Lower leg skin (tissue), 4 donors: ENCODE data around the gene KDM8. TPM values are rescaled to one million over a fixed set of nuclear protein-coding genes. Genes with fewer than 3 reads are reported as not detected.

ENCODE experiments used
- DNase-seq, 2 donors: peaks; one replicate each; pipeline ENCODE4 v3.0.0-alpha.2; 2019; ENCODE audit warnings: low spot score in 2 of 2
- H3K4me3 ChIP-seq: fragments of 200-600 bp; sonication (generic); 2 replicates; pipeline ENCODE4 v1.5.1; 2017; ENCODE audit warnings: mild to moderate bottlenecking, low read depth; ENCODE audit not compliant: poor library complexity, severe bottlenecking
- POLR2A ChIP-seq, 2 donors: fragments of 450-650 bp; IDR thresholded peaks; one replicate each; pipeline ENCODE4 v1.6.1; 2016 to 2017; ENCODE audit warnings: antibody characterized with exemption in 2 of 2, mild to moderate bottlenecking in 1 of 2, moderate library complexity in 1 of 2
- WGBS, 2 donors: methylation state at CpG; one replicate each; pipeline ENCODE4 v1.1.5; 2018; 5-methylcytosine and 5-hydroxymethylcytosine counted together
- intact Hi-C: fragments of 100-400 bp; cut with DNase I; formaldehyde crosslinking; loops from one replicate; pipeline ENCODE4 v1.15.0; 2023; ENCODE audit warnings: low total_unique reads
- total RNA-seq, 4 donors: library from RNA; depleted of rRNA; stranded (reverse); fragments of >200 nt; gene quantifications; one replicate each; pipeline ENCODE4 v1.1.0, GENCODE V29; 2016
- TF ChIP-seq, protein P1 (sequence below), 3 donors: fragments of 450-650 bp; IDR thresholded peaks; one replicate each; pipeline ENCODE4 v1.5.1; 2016; ENCODE audit warnings: antibody characterized with exemption in 3 of 3, mild to moderate bottlenecking in 3 of 3, moderate library complexity in 2 of 3

Gene KDM8
- total RNA-seq, 4 donors from 2014 or later = 0.84 to 4.5 (median 1.9) TPM

DNA sequence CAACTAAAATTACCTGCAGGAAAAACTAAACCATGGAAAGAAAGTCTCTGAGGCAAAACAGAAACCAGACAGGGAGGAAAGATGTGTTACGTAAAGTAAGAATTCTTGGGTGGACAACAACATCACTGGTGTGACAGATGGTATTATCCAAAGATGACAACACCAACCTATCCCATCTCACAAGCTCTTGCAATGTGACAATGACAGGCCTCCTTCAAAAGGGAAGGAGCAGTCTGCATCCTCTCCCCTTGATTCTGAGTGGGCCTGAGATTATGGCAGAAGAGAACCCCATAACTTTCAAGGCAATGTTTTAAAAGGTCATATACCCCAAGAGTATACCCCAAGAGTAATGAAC is 17.6 kb upstream of the KDM8 start:
- TF ChIP-seq, protein P1, sequence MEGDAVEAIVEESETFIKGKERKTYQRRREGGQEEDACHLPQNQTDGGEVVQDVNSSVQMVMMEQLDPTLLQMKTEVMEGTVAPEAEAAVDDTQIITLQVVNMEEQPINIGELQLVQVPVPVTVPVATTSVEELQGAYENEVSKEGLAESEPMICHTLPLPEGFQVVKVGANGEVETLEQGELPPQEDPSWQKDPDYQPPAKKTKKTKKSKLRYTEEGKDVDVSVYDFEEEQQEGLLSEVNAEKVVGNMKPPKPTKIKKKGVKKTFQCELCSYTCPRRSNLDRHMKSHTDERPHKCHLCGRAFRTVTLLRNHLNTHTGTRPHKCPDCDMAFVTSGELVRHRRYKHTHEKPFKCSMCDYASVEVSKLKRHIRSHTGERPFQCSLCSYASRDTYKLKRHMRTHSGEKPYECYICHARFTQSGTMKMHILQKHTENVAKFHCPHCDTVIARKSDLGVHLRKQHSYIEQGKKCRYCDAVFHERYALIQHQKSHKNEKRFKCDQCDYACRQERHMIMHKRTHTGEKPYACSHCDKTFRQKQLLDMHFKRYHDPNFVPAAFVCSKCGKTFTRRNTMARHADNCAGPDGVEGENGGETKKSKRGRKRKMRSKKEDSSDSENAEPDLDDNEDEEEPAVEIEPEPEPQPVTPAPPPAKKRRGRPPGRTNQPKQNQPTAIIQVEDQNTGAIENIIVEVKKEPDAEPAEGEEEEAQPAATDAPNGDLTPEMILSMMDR (IDR thresholded peaks at IDR 0.05) = no peak
- no peak for TF ChIP-seq POLR2A (IDR thresholded peaks at IDR 0.05)
- intact Hi-C loops = no loop called here
- no peak overlapping the region for H3K4me3 ChIP-seq
- 91 to 94% methylated on average over 1 of the region's 1 CpG for WGBS, 2 donors
- DNase-seq = no peak

DNA sequence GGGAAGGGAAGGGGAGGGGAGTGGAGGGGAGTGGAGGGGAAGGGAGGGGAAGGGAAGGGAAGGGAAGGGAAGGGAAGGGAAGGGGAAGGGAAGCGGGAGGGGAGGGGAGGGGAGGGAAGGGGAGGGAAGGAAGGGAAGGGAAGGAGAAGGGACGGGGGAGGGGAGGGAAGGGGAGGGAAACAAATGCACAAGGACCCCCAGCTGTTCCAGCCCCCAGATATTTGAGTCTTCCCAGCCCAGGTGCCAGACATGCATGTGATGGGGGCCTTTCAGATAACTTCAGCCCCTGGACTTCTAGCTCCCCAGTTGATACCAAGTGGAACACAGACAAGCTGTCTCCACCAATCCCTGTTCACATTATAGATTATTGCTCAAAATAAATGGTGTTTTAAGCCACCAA is 14.7 kb upstream of the KDM8 start:
- intact Hi-C loops = no loop called here
- WGBS, 2 donors = 73 to 77% methylated on average over 2 of the region's 2 CpGs
- no peak overlapping the region for H3K4me3 ChIP-seq
- no peak for DNase-seq
- TF ChIP-seq POLR2A (IDR thresholded peaks at IDR 0.05) = no peak
- TF ChIP-seq, protein P1 (IDR thresholded peaks at IDR 0.05) = no peak

DNA sequence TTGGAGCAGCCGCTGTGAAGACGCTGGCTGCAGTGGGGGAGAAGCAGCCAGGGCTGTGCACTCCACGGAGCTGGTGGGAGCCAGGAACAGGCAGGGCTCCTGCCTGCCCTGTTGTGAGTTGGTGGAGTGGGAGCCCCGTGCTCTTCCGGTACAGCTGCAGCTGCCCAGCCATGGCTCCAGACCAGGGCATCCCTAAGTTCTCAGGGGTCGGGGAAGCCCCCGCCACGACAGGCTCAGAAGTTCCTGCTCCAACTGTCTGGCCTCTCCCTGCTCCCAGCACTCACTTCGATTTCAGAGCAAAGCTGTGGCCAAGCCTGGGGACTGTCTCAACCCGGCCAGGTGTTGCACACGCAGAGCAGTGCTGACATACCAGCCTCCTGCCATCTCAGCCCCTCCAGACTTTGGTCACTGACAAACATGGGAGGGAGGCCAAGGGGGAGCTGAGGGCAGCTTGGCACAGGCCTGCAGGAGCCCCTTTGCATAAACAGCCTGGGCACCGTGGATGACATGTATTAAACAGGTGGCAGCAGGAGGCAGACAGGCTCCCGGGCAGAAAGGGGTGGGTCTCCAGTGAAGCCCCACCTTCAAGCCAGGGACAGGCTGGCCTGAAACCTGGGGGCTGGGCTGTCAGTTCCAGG is 13.9 kb upstream of the KDM8 start:
- intact Hi-C loops = no loop called here
- 30 to 57% methylated on average over 8 to 10 of the region's 13 CpGs for WGBS, 2 donors
- no peak for TF ChIP-seq POLR2A (IDR thresholded peaks at IDR 0.05)
- TF ChIP-seq, protein P1 (IDR thresholded peaks at IDR 0.05) = no peak
- no peak overlapping the region for H3K4me3 ChIP-seq
- DNase-seq = no peak

- no peak for DNase-seq
- WGBS, 2 donors = 84 to 96% methylated on average over 12 of the region's 12 CpGs
- TF ChIP-seq, protein P1 (IDR thresholded peaks at IDR 0.05) = no peak
- TF ChIP-seq POLR2A (IDR thresholded peaks at IDR 0.05) = no peak
- no peak overlapping the region for H3K4me3 ChIP-seq
- intact Hi-C loops = no loop called here
Observed at GRCh38 chr16:27190316-27190871, 12.9 kb upstream of the KDM8 start.

GRCh38 chr16:27191352-27191924 is 11.9 kb upstream of the KDM8 start:
- no peak for DNase-seq
- no peak overlapping the region for H3K4me3 ChIP-seq
- 70 to 75% methylated on average over 7 of the region's 7 CpGs for WGBS, 2 donors
- intact Hi-C loops = no loop called here
- TF ChIP-seq POLR2A (IDR thresholded peaks at IDR 0.05) = no peak
- TF ChIP-seq, protein P1 (IDR thresholded peaks at IDR 0.05) = no peak
